ENCODE results near the gene CCDC107. TPM values are rescaled to one million over a fixed set of nuclear protein-coding genes. Genes with fewer than 3 reads are reported as not detected.

Gene CCDC107
- total RNA-seq, 8 experiments from 2014 or later = 4.3 to 26.4 (median 18.8) TPM

GRCh38 chr9:35656348-35656747 lies 1.7 kb upstream of the CCDC107 start:
- H3K27ac ChIP-seq = peak overlapping the region; percentile 45 to 99
- peaks cover 16% of the 10 kb centered on the region in 2 donors for H3K4me1 ChIP-seq (replicated peaks in 1 of 2)
- no peak overlapping the region for H3K4me3 ChIP-seq
- in situ Hi-C loops (cut with MboI; ENCODE audit: low pct_unique_long_range_greater_than_20kb in 2 of 9, low sequenced_read_pairs in 9 of 9, unreplicated experiment in 9 of 9) = no loop called here
- WGBS, 10 experiments = 70 to 100% (median 92%) methylated on average over 1 to 14 of the region's 17 CpGs; no CpG with 5 or more reads in 3 of the 10 experiments
- no peak for ATAC-seq (replicated peaks in 6 of 8)

- Histone ChIP-seq H3K27ac (peak overlapping the region; percentile 99 to 100), H3K4me3 (peak overlapping the region; percentile 73 to 87 (median 79)), H3K4me1 (replicated peaks in 1 of 2) (peaks cover 16% of the 10 kb centered on the region in 2 donors)
- in situ Hi-C loops (cut with MboI; ENCODE audit: low pct_unique_long_range_greater_than_20kb in 2 of 9, low sequenced_read_pairs in 9 of 9, unreplicated experiment in 9 of 9) = no loop called here
- WGBS, 10 experiments = 13 to 100% (median 71%) methylated on average over 1 to 19 of the region's 25 CpGs
- ATAC-seq (replicated peaks in 6 of 8) = peak in 7 of 8 experiments; percentile 13 to 41 (median 33)
Measured at GRCh38 chr9:35656831-35657545, 1.1 kb upstream of the CCDC107 start.

- peak within 1 kb of the TSS; percentile 99 to 100 for H3K27ac ChIP-seq
- in situ Hi-C loops (cut with MboI; ENCODE audit: low pct_unique_long_range_greater_than_20kb in 2 of 9, low sequenced_read_pairs in 9 of 9, unreplicated experiment in 9 of 9) = no loop called here
- H3K4me3 ChIP-seq = peak within 1 kb of the TSS; percentile 73 to 87 (median 79)
- ATAC-seq (replicated peaks in 6 of 8) = peak; percentile 93 to 94 (median 93)
- H3K4me1 ChIP-seq (replicated peaks in 1 of 2) = peaks cover 16% of the 10 kb centered on the region in 2 donors
- 0 to 5% (median 2%) methylated on average over 3 to 29 of the region's 42 CpGs for WGBS, 10 experiments
Measured at GRCh38 chr9:35657546-35658136, 451 bp upstream of the CCDC107 start, which contains the start of gene RMRP. Gene RMRP, minus strand, starts transcription at chr9:35658019.

GRCh38 chr9:35658968-35659220 lies 802 bp downstream of the CCDC107 start:
- H3K4me1 ChIP-seq (replicated peaks in 1 of 2) = peaks cover 16% of the 10 kb centered on the region in 2 donors
- peak in 2 of 8 experiments; percentile 5 for ATAC-seq (replicated peaks in 6 of 8)
- H3K4me3 ChIP-seq = peak overlapping the region; percentile 73 to 87 (median 79)
- H3K27ac ChIP-seq = peak overlapping the region; percentile 99 to 100
- WGBS, 10 experiments = 0 to 10% (median 0%) methylated on average over 2 of the region's 2 CpGs; no CpG with 5 or more reads in 6 of the 10 experiments
- in situ Hi-C loops (cut with MboI; ENCODE audit: low pct_unique_long_range_greater_than_20kb in 2 of 9, low sequenced_read_pairs in 9 of 9, unreplicated experiment in 9 of 9) = no loop called here

GRCh38 chr9:35659340-35659739 lies 1.2 kb downstream of the CCDC107 start:
- H3K4me3 ChIP-seq = peak overlapping the region; percentile 73 to 87 (median 79)
- peaks cover 16 to 18% of the 10 kb centered on the region in 2 donors for H3K4me1 ChIP-seq (replicated peaks in 1 of 2)
- in situ Hi-C loops (cut with MboI; ENCODE audit: low pct_unique_long_range_greater_than_20kb in 2 of 9, low sequenced_read_pairs in 9 of 9, unreplicated experiment in 9 of 9) = no loop called here
- 26 to 100% (median 87%) methylated on average over 1 to 3 of the region's 3 CpGs; no CpG with 5 or more reads in 1 of the 10 experiments for WGBS, 10 experiments
- no peak overlapping the region for H3K27ac ChIP-seq
- ATAC-seq (replicated peaks in 6 of 8) = no peak

GRCh38 chr9:35660966-35661415 lies 2.9 kb downstream of the CCDC107 start:
- Histone ChIP-seq H3K4me3 (no peak overlapping the region), H3K4me1 (replicated peaks in 1 of 2) (peaks cover 16 to 22% of the 10 kb centered on the region in 2 donors), H3K27ac (no peak overlapping the region)
- 40 to 100% (median 73%) methylated on average over 1 to 9 of the region's 9 CpGs; no CpG with 5 or more reads in 1 of the 10 experiments for WGBS, 10 experiments
- ATAC-seq (replicated peaks in 6 of 8) = no peak
- in situ Hi-C loops (cut with MboI; ENCODE audit: low pct_unique_long_range_greater_than_20kb in 2 of 9, low sequenced_read_pairs in 9 of 9, unreplicated experiment in 9 of 9) = no loop called here

GRCh38 chr9:35661756-35662350 lies 3.8 kb downstream of the CCDC107 start:
- no peak overlapping the region for H3K4me3 ChIP-seq
- WGBS, 10 experiments = 50 to 100% (median 93%) methylated on average over 1 to 2 of the region's 3 CpGs; no CpG with 5 or more reads in 3 of the 10 experiments
- H3K27ac ChIP-seq = no peak overlapping the region
- H3K4me1 ChIP-seq (replicated peaks in 1 of 2) = peaks cover 7 to 13% of the 10 kb centered on the region in 2 donors
- in situ Hi-C loops (cut with MboI; ENCODE audit: low pct_unique_long_range_greater_than_20kb in 2 of 9, low sequenced_read_pairs in 9 of 9, unreplicated experiment in 9 of 9) = no loop called here
- ATAC-seq (replicated peaks in 6 of 8) = no peak

- ATAC-seq (replicated peaks in 6 of 8) = no peak
- WGBS, 10 experiments = 92 to 100% (median 100%) methylated on average over 1 to 5 of the region's 7 CpGs; no CpG with 5 or more reads in 6 of the 10 experiments
- Histone ChIP-seq H3K4me3 (no peak overlapping the region), H3K4me1 (replicated peaks in 1 of 2) (peaks cover 7 to 12% of the 10 kb centered on the region in 2 donors), H3K27ac (no peak overlapping the region)
- in situ Hi-C loops (cut with MboI; ENCODE audit: low pct_unique_long_range_greater_than_20kb in 2 of 9, low sequenced_read_pairs in 9 of 9, unreplicated experiment in 9 of 9) = no loop called here
Measured at GRCh38 chr9:35662437-35662836, 4.3 kb downstream of the CCDC107 start.

- H3K27ac ChIP-seq = no peak within 1 kb of the TSS
- in situ Hi-C loops (cut with MboI; ENCODE audit: low pct_unique_long_range_greater_than_20kb in 2 of 9, low sequenced_read_pairs in 9 of 9, unreplicated experiment in 9 of 9) = no loop called here
- ATAC-seq (replicated peaks in 6 of 8) = peak; percentile 93 to 98 (median 94)
- H3K4me1 ChIP-seq (replicated peaks in 1 of 2) = peaks cover 0 to 6% of the 10 kb centered on the region in 2 donors
- H3K4me3 ChIP-seq = peak within 1 kb of the TSS; percentile 40 to 43 (median 42)
- WGBS, 10 experiments = 0 to 80% (median 9%) methylated on average over 1 to 4 of the region's 58 CpGs; no CpG with 5 or more reads in 7 of the 10 experiments
Measured at GRCh38 chr9:35664531-35665470, 6.7 kb downstream of the CCDC107 start, which contains the start of gene ARHGEF39. Gene ARHGEF39, minus strand, starts transcription at chr9:35665195. Its CDS starts 26 bp downstream, at chr9:35665169.

- ATAC-seq (replicated peaks in 6 of 8) = no peak
- peak overlapping the region; percentile 40 to 43 (median 42) for H3K4me3 ChIP-seq
- in situ Hi-C loops (cut with MboI; ENCODE audit: low pct_unique_long_range_greater_than_20kb in 2 of 9, low sequenced_read_pairs in 9 of 9, unreplicated experiment in 9 of 9) = no loop called here
- no peak overlapping the region for H3K27ac ChIP-seq
- peaks cover 0 to 6% of the 10 kb centered on the region in 2 donors for H3K4me1 ChIP-seq (replicated peaks in 1 of 2)
- WGBS, 10 experiments = 23 to 95% (median 75%) methylated on average over 1 to 5 of the region's 5 CpGs; no CpG with 5 or more reads in 1 of the 10 experiments
Measured at GRCh38 chr9:35665471-35665818, 7.4 kb downstream of the CCDC107 start.

GRCh38 chr9:35666045-35666444 lies 8.0 kb downstream of the CCDC107 start:
- H3K4me1 ChIP-seq (replicated peaks in 1 of 2) = peaks cover 0 to 6% of the 10 kb centered on the region in 2 donors
- WGBS, 10 experiments = 67 to 100% (median 100%) methylated on average over 1 of the region's 1 CpG; no CpG with 5 or more reads in 4 of the 10 experiments
- H3K27ac ChIP-seq = no peak overlapping the region
- ATAC-seq (replicated peaks in 6 of 8) = no peak
- in situ Hi-C loops (cut with MboI; ENCODE audit: low pct_unique_long_range_greater_than_20kb in 2 of 9, low sequenced_read_pairs in 9 of 9, unreplicated experiment in 9 of 9) = no loop called here
- H3K4me3 ChIP-seq = no peak overlapping the region

- Histone ChIP-seq H3K4me3 (no peak overlapping the region), H3K27ac (no peak overlapping the region), H3K4me1 (replicated peaks in 1 of 2) (peaks cover 0 to 6% of the 10 kb centered on the region in 2 donors)
- ATAC-seq (replicated peaks in 6 of 8) = no peak
- 55 to 100% (median 100%) methylated on average over 1 to 2 of the region's 5 CpGs; no CpG with 5 or more reads in 5 of the 10 experiments for WGBS, 10 experiments
- in situ Hi-C loops (cut with MboI; ENCODE audit: low pct_unique_long_range_greater_than_20kb in 2 of 9, low sequenced_read_pairs in 9 of 9, unreplicated experiment in 9 of 9) = no loop called here
Measured at GRCh38 chr9:35666549-35666948, 8.5 kb downstream of the CCDC107 start.

Measured in motor neuron (in vitro differentiated cells).